Regular cardiac myocyte (primary cell): ENCODE data around the gene OTUB1. TPM values are rescaled to one million over a fixed set of nuclear protein-coding genes. Genes with fewer than 3 reads are reported as not detected.

Experiments
- total RNA-seq: library from RNA; depleted of rRNA; stranded (reverse); fragments of >200 nt; gene quantifications from 2 replicates; pipeline ENCODE4 v1.2.3, GENCODE V29; 2014

OTUB1 gene, protein sequence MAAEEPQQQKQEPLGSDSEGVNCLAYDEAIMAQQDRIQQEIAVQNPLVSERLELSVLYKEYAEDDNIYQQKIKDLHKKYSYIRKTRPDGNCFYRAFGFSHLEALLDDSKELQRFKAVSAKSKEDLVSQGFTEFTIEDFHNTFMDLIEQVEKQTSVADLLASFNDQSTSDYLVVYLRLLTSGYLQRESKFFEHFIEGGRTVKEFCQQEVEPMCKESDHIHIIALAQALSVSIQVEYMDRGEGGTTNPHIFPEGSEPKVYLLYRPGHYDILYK
- 47.6 and 92.2 TPM in 2 replicates for total RNA-seq

DNA sequence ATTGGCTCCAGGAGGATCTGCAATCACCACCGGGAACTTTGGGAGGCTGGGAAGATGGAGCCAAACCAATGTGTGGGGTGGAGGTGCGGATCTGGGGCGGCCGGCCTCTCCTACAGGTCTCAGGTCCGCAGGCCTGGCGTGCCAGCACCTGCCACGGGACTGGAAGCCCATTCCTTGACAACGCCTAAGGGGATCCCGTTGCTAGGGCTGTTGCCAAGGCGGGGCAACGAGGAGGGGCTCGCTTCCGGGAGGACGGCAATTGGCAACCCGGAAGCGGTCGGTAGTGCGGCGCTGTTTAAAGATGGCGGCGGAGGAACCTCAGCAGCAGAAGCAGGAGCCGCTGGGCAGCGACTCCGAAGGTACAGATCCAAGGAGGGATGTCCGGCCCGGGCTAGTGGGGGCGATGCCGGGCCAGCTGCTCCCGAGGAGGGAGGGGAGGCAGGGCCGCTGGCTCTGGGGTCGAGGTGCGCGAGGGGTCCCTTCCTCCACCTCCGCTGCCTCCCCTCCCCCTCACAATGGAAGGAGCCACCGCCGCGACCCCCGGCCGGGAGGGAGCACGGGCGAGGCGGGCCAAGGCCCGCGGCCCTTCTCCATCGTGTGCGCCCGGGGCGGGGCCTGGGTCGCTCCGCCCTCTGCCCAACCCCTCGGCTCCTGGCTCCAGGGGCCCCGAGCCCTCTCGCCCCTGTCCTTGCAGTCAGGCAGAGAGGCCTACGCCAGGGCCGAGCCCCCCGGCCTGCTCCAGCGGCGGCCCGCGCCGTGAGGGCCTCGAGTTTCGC lies at the start of gene OTUB1:
Gene OTUB1, plus strand, starts transcription at position 283 of the 776 bp plus-strand sequence. Its CDS starts 19 bp downstream, at position 302.

DNA sequence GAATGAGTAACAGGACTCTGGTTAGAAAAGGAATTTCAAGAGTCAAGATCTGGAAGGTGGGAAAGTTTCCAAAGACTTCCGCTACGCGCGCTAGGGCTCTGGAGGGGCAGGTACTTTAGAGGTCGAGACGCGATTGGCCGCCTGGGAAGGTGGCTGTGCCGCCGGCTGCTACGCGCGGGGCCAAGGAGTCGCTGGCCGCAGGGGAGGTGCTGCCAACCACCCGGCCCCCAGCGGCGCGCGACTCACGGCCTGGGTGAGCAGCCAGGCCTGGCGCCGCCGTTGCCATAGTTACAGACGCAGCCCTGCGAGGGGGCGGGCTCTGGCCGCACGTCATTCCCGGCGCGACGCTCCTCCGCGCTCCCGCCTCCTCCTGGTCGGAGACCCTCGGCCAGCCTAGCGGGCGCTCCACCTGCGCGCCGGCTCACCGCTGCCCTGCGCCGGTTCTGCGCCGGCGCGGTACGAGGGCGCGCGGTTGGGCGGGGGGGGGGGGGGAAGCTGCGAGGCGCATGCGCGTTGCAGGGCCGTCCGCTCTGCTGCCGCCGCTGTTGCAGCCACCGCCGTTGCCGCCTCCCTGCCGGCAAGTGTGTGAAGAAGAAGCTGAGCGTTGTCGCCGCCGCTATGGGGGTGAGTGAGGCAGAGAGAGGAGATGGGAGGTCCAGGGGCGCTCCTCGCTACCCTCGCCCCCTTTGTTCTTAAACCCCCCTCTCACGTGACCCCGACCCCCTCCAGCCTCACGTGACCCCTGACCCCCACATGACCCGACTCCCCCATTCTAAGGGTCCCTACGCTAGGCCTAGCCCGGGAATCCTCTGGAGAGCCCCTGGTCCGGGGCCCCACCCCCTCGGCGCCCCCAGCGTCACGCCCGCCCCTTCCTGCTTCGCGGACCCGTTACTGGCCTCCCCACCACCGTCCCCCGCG lies 47.5 kb upstream of the OTUB1 start, which contains the start of gene NAA40:
Gene NAA40, plus strand, starts transcription at position 524 of the 918 bp plus-strand sequence. Its CDS starts 95 bp downstream, at position 619.

DNA sequence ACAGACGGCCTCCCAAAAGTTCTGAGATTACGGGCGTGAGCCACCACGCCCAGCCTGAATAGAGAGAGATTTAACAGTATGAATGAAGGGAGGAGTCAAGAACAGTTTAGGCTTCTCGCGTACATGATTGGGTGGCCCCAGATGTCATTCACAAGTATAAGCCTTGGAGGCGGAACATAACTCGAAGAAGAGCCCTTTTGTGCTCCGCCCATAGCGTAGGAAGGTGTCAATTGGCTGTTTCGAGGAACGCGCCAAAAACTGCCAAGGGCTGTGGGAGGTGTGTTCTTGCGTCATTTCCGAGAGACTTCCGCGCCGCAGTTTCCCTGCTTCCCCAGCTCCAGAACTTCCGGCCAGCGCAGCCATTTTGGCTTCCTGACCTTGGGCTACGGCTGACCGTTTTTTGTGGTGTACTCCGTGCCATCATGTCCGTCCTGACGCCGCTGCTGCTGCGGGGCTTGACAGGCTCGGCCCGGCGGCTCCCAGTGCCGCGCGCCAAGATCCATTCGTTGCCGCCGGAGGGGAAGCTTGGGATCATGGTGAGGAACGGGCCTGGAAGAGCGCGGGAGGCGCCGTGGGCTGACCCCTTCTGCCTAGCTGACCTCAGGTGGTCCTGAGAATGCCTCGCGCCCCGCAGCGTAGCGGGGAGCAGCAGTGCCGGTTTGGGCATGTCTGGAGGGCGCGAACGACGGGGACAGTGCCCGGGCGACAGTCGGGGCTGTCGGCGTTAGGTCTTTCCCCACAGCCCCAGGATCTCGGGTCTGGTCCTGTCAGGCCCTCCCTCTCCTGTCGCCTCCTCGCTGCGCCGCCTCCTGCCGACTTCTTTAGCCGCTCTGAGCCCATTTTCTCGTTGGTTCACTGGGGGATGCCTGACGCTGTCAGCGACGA lies 11.7 kb upstream of the OTUB1 start, which contains the start of gene COX8A:
Gene COX8A, plus strand, starts transcription at position 362 of the 885 bp plus-strand sequence. Its CDS starts 61 bp downstream, at position 423.

DNA sequence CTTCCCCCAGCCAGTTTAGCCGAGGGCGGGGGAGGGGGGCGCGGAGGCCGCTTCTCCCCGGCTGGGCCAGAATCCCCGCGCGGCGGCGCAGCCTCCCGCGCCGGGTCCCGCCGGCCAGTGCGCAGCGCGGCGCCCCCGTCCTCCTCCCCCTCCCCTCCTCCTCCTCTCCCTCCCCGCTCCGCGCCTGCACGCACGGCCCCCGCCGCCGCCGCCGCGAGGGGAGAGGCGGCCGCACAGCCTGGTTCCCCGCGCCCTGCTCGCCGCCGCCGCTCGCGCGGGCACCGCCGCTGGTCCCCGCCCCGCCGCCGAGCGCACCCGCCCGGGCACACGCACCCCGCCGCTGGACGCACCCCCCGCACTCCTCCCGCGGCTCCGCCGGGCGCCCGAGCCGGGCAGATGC lies 49.3 kb downstream of the OTUB1 start, which contains the start of gene FLRT1:
Gene FLRT1, plus strand, starts transcription at position 356 of the 400 bp plus-strand sequence. CDS start 80,337 bp downstream, outside the sequence.

Other genes with a start within 250 kb of the OTUB1 start
- 9.9 and 24.3 TPM in 2 replicates for gene ZFTA, start 217.7 kb upstream of the OTUB1 start, total RNA-seq
- gene SPINDOC, start 173.0 kb upstream of the OTUB1 start, total RNA-seq: 8.2 and 22.4 TPM in 2 replicates
- 5.4 and 12.7 TPM in 2 replicates for gene MARK2, start 147.3 kb upstream of the OTUB1 start, total RNA-seq
- gene RCOR2, start 69.3 kb upstream of the OTUB1 start, total RNA-seq: 1.3 and 1.7 TPM in 2 replicates
- gene NAA40, start 47.4 kb upstream of the OTUB1 start, total RNA-seq: 5.9 and 10.9 TPM in 2 replicates
- 283 and 342 TPM in 2 replicates for gene COX8A, start 11.8 kb upstream of the OTUB1 start, total RNA-seq
- not detected in 2 replicates for gene FLRT1, start 49.5 kb downstream of the OTUB1 start, total RNA-seq
- gene MACROD1, start 179.7 kb downstream of the OTUB1 start, total RNA-seq: 8.1 and 21.7 TPM in 2 replicates
- gene STIP1, start 199.7 kb downstream of the OTUB1 start, total RNA-seq: 125 and 414 TPM in 2 replicates
- 6.7 and 9.6 TPM in 2 replicates for gene FERMT3, start 220.3 kb downstream of the OTUB1 start, total RNA-seq
- 37.0 and 48.2 TPM in 2 replicates for gene TRPT1, start 239.7 kb downstream of the OTUB1 start, total RNA-seq
- gene NUDT22, start 239.8 kb downstream of the OTUB1 start, total RNA-seq: 61.7 and 73.2 TPM in 2 replicates
- 8.5 and 9.2 TPM in 2 replicates for gene DNAJC4, start 244.1 kb downstream of the OTUB1 start, total RNA-seq
- gene VEGFB, start 248.1 kb downstream of the OTUB1 start, total RNA-seq: 14.6 and 17.2 TPM in 2 replicates